ENCODE results near the gene KDM5B.
"Not testable (repeated sequence)": the region's sequence is repeated elsewhere in the genome, so short reads cannot be mapped to it uniquely, and the experiment has no call there.

KDM5B gene

GRCh38 chr1:202788800-202789199 lies 19.4 kb downstream of the KDM5B start:
- no peak for FAIRE-seq

GRCh38 chr1:202786804-202787203 lies 21.4 kb downstream of the KDM5B start:
- FAIRE-seq, result no peak

GRCh38 chr1:202781180-202781579 lies 27.0 kb downstream of the KDM5B start:
- FAIRE-seq, result no peak

GRCh38 chr1:202770135-202770534 lies 38.1 kb downstream of the KDM5B start:
- no peak for FAIRE-seq

GRCh38 chr1:202765721-202766120 lies 42.5 kb downstream of the KDM5B start:
- no peak for FAIRE-seq

GRCh38 chr1:202762019-202762418 lies 46.2 kb downstream of the KDM5B start:
- FAIRE-seq, result no peak

GRCh38 chr1:202760589-202760988 lies 47.6 kb downstream of the KDM5B start:
- FAIRE-seq, result no peak

GRCh38 chr1:202756391-202756790 lies 51.8 kb downstream of the KDM5B start:
- no peak for FAIRE-seq

- FAIRE-seq, result no peak
Measured at GRCh38 chr1:202754293-202754692, 53.9 kb downstream of the KDM5B start.

GRCh38 chr1:202752774-202753173 lies 55.4 kb downstream of the KDM5B start:
- FAIRE-seq, result no peak

GRCh38 chr1:202750761-202751160 lies 57.5 kb downstream of the KDM5B start:
- no peak for FAIRE-seq

GRCh38 chr1:202750024-202750423 lies 58.2 kb downstream of the KDM5B start:
- FAIRE-seq, result no peak

GRCh38 chr1:202745323-202745888 lies 62.8 kb downstream of the KDM5B start:
- FAIRE-seq, result no peak

GRCh38 chr1:202744770-202745169 lies 63.5 kb downstream of the KDM5B start:
- FAIRE-seq, result not testable (repeated sequence)

- no peak for FAIRE-seq
Measured at GRCh38 chr1:202742496-202742895, 65.7 kb downstream of the KDM5B start.

GRCh38 chr1:202733251-202733650 lies 75.0 kb downstream of the KDM5B start:
- FAIRE-seq, result no peak

- FAIRE-seq, result no peak
Measured at GRCh38 chr1:202728951-202729350, 79.3 kb downstream of the KDM5B start.

GRCh38 chr1:202725526-202725925 lies 82.7 kb downstream of the KDM5B start:
- no peak for FAIRE-seq

- FAIRE-seq, result no peak
Measured at GRCh38 chr1:202723708-202724107, 84.5 kb downstream of the KDM5B start.

- not testable (repeated sequence) for FAIRE-seq
Measured at GRCh38 chr1:202723046-202723445, 85.2 kb downstream of the KDM5B start.

- FAIRE-seq, result no peak
Measured at GRCh38 chr1:202716654-202717053, 91.6 kb downstream of the KDM5B start.

GRCh38 chr1:202714202-202714601 lies 94.0 kb downstream of the KDM5B start:
- FAIRE-seq, result not testable (repeated sequence)

- no peak for FAIRE-seq
Measured at GRCh38 chr1:202713110-202713509, 95.1 kb downstream of the KDM5B start.

- FAIRE-seq, result no peak
Measured at GRCh38 chr1:202711949-202712635, 96.1 kb downstream of the KDM5B start.

Measured in A204.1 (cell line).